ENCODE measurements around the gene ASB5. TPM values are rescaled to one million over a fixed set of nuclear protein-coding genes. Genes with fewer than 3 reads are reported as not detected.
"Not testable (repeated sequence)": the region's sequence is repeated elsewhere in the genome, so short reads cannot be mapped to it uniquely, and the experiment has no call there.

ASB5 gene
- polyA plus RNA-seq, 3 donors = not detected

- Histone ChIP-seq H3K27ac (ENCODE audit: low read depth in 1 of 2, low read length in 2 of 2) (no peak overlapping the region), H4K20me1 (ENCODE audit: insufficient read depth, low read length) (no peaks in the 10 kb centered on the region), H3K27me3 (ENCODE audit: control insufficient read depth in 2 of 2, insufficient read depth in 2 of 2, low read length in 2 of 2) (no peaks in the 10 kb centered on the region), H2AFZ (ENCODE audit: insufficient read depth, low read depth, low read length, poor library complexity, severe bottlenecking) (no peak overlapping the region), H3K4me3 (replicated peaks in 1 of 3; ENCODE audit: low read depth in 2 of 3, low read length in 3 of 3) (no peak overlapping the region), H3K4me2 (replicated peaks; ENCODE audit: extremely low read depth, low read length, poor library complexity, severe bottlenecking) (no peak overlapping the region), H3K79me2 (ENCODE audit: insufficient read depth, low read length) (no peaks in the 10 kb centered on the region), H3K9me3 (replicated peaks in 1 of 2; ENCODE audit: control insufficient read depth in 1 of 2, insufficient read depth in 1 of 2, low read length in 2 of 2) (no peaks in the 10 kb centered on the region), H3K4me1 (ENCODE audit: control insufficient read depth in 1 of 2, insufficient read depth in 2 of 2, low read length in 2 of 2) (no peaks in the 10 kb centered on the region), H3K9ac (ENCODE audit: insufficient read depth, low read length, poor library complexity, severe bottlenecking) (no peak overlapping the region), H3K36me3 (replicated peaks in 1 of 2; ENCODE audit: control insufficient read depth in 1 of 2, insufficient read depth in 2 of 2, low read length in 2 of 2) (no peaks in the 10 kb centered on the region)
- Mint-ChIP-seq H3K27ac (no peak overlapping the region), H3K36me3 (no peaks in the 10 kb centered on the region), H3K4me1 (no peaks in the 10 kb centered on the region), H3K4me3 (no peak overlapping the region), H3K9me3 (peaks cover 0 to 5% (median 0%) of the 10 kb centered on the region in 7 donors), H3K27me3 (ENCODE audit: low read depth in 3 of 3) (peaks cover 0 to 5% (median 2%) of the 10 kb centered on the region in 3 donors)
- intact Hi-C loops (cut with micrococcal nuclease) = no loop called here
- TF ChIP-seq CTCF (IDR thresholded peaks at IDR 0.05) = no peak
- DNase-seq = no peak
Measured at GRCh38 chr4:176287546-176287945, 18.5 kb upstream of the ASB5 start.

GRCh38 chr4:176286728-176287127 is 17.7 kb upstream of the ASB5 start:
- intact Hi-C loops (cut with micrococcal nuclease) = no loop called here

GRCh38 chr4:176279560-176279959 is 10.5 kb upstream of the ASB5 start:
- H3K4me2 ChIP-seq (replicated peaks; ENCODE audit: extremely low read depth, low read length, poor library complexity, severe bottlenecking); DNase-seq; H2AFZ ChIP-seq (ENCODE audit: insufficient read depth, low read depth, low read length, poor library complexity, severe bottlenecking); H3K9me3 Mint-ChIP-seq; H3K36me3 ChIP-seq (replicated peaks in 1 of 2; ENCODE audit: control insufficient read depth in 1 of 2, insufficient read depth in 2 of 2, low read length in 2 of 2); H3K9ac ChIP-seq (ENCODE audit: insufficient read depth, low read length, poor library complexity, severe bottlenecking); H3K27me3 Mint-ChIP-seq (ENCODE audit: low read depth in 3 of 3); H3K27ac ChIP-seq (ENCODE audit: low read depth in 1 of 2, low read length in 2 of 2); H4K20me1 ChIP-seq (ENCODE audit: insufficient read depth, low read length); H3K27me3 ChIP-seq (ENCODE audit: control insufficient read depth in 2 of 2, insufficient read depth in 2 of 2, low read length in 2 of 2); H3K4me3 Mint-ChIP-seq; intact Hi-C loops (cut with micrococcal nuclease); H3K79me2 ChIP-seq (ENCODE audit: insufficient read depth, low read length); H3K4me1 Mint-ChIP-seq; H3K4me1 ChIP-seq (ENCODE audit: control insufficient read depth in 1 of 2, insufficient read depth in 2 of 2, low read length in 2 of 2); H3K9me3 ChIP-seq (replicated peaks in 1 of 2; ENCODE audit: control insufficient read depth in 1 of 2, insufficient read depth in 1 of 2, low read length in 2 of 2); H3K27ac Mint-ChIP-seq; H3K4me3 ChIP-seq (replicated peaks in 1 of 3; ENCODE audit: low read depth in 2 of 3, low read length in 3 of 3); H3K36me3 Mint-ChIP-seq: not testable (repeated sequence)
- no CpG with 5 or more reads among the region's 1 CpG for WGBS (ENCODE audit: insufficient coverage)

More at GRCh38 chr4:176286728-176287127, 17.7 kb upstream of the ASB5 start:
- no peak overlapping the region for H3K4me3 ChIP-seq (replicated peaks in 1 of 3; ENCODE audit: low read depth in 2 of 3, low read length in 3 of 3)
- H2AFZ ChIP-seq (ENCODE audit: insufficient read depth, low read depth, low read length, poor library complexity, severe bottlenecking) = no peak overlapping the region
- TF ChIP-seq CTCF (IDR thresholded peaks at IDR 0.05) = no peak
- H3K36me3 ChIP-seq (replicated peaks in 1 of 2; ENCODE audit: control insufficient read depth in 1 of 2, insufficient read depth in 2 of 2, low read length in 2 of 2) = no peaks in the 10 kb centered on the region
- no peak overlapping the region for H3K27ac ChIP-seq (ENCODE audit: low read depth in 1 of 2, low read length in 2 of 2)
- no peaks in the 10 kb centered on the region for H3K27me3 ChIP-seq (ENCODE audit: control insufficient read depth in 2 of 2, insufficient read depth in 2 of 2, low read length in 2 of 2)
- DNase-seq = no peak
- no peaks in the 10 kb centered on the region for H4K20me1 ChIP-seq (ENCODE audit: insufficient read depth, low read length)
- Mint-ChIP-seq H3K27ac (no peak overlapping the region), H3K36me3 (no peaks in the 10 kb centered on the region), H3K4me3 (no peak overlapping the region), H3K9me3 (peaks cover 0 to 7% (median 0%) of the 10 kb centered on the region in 7 donors), H3K27me3 (ENCODE audit: low read depth in 3 of 3) (peaks cover 0 to 5% (median 2%) of the 10 kb centered on the region in 3 donors), H3K4me1 (no peaks in the 10 kb centered on the region)
- H3K4me2 ChIP-seq (replicated peaks; ENCODE audit: extremely low read depth, low read length, poor library complexity, severe bottlenecking) = no peak overlapping the region
- no peaks in the 10 kb centered on the region for H3K79me2 ChIP-seq (ENCODE audit: insufficient read depth, low read length)
- no peak overlapping the region for H3K9ac ChIP-seq (ENCODE audit: insufficient read depth, low read length, poor library complexity, severe bottlenecking)
- WGBS (ENCODE audit: insufficient coverage) = 80% methylated on average over 3 of the region's 3 CpGs
- no peaks in the 10 kb centered on the region for H3K9me3 ChIP-seq (replicated peaks in 1 of 2; ENCODE audit: control insufficient read depth in 1 of 2, insufficient read depth in 1 of 2, low read length in 2 of 2)
- H3K4me1 ChIP-seq (ENCODE audit: control insufficient read depth in 1 of 2, insufficient read depth in 2 of 2, low read length in 2 of 2) = no peaks in the 10 kb centered on the region

Measured in CD14-positive monocyte (primary cell).